Measurements from ENCODE around the gene METRN.

Gene METRN

DNA sequence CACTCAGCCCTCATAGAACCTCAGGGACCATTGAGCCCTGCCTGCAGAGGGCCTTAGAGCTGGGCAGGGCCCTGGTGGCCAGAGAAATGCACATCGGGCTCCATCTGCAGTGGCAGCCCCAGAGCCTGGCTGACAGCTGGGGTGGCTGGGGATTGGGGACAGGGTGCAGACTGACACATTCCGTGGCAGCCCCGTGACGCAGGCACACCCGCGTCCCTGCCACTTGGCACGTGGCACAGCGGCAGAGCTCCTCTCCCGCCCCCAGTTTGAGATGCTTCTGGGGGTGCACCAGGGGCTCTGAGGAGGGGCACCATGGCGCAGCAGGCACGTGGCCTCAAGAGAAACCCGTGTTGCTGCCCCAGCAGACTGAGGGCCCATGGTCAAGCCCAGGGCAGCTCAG, 11.5 kb upstream of the METRN start:
- Histone ChIP-seq H3K4me1 (no peaks in the 10 kb centered on the region), H3K4me3 (ENCODE audit: low read depth, low read length) (no peak overlapping the region), H2AFZ (no peak overlapping the region), H3K27ac (no peak overlapping the region), H3K36me3 (ENCODE audit: control insufficient read depth, insufficient read depth, low read length) (no peaks in the 10 kb centered on the region), H3K9me3 (ENCODE audit: control insufficient read depth, low read length) (no peaks in the 10 kb centered on the region), H3K27me3 (ENCODE audit: control insufficient read depth, insufficient read depth, low read length) (peaks cover 13% of the 10 kb centered on the region), H3K4me2 (ENCODE audit: low read length) (no peak overlapping the region), H3K9ac (no peak overlapping the region), H3K79me2 (peaks cover 28% of the 10 kb centered on the region)
- TF ChIP-seq, protein P1, sequence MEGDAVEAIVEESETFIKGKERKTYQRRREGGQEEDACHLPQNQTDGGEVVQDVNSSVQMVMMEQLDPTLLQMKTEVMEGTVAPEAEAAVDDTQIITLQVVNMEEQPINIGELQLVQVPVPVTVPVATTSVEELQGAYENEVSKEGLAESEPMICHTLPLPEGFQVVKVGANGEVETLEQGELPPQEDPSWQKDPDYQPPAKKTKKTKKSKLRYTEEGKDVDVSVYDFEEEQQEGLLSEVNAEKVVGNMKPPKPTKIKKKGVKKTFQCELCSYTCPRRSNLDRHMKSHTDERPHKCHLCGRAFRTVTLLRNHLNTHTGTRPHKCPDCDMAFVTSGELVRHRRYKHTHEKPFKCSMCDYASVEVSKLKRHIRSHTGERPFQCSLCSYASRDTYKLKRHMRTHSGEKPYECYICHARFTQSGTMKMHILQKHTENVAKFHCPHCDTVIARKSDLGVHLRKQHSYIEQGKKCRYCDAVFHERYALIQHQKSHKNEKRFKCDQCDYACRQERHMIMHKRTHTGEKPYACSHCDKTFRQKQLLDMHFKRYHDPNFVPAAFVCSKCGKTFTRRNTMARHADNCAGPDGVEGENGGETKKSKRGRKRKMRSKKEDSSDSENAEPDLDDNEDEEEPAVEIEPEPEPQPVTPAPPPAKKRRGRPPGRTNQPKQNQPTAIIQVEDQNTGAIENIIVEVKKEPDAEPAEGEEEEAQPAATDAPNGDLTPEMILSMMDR (IDR thresholded peaks at IDR 0.05), result no peak

DNA sequence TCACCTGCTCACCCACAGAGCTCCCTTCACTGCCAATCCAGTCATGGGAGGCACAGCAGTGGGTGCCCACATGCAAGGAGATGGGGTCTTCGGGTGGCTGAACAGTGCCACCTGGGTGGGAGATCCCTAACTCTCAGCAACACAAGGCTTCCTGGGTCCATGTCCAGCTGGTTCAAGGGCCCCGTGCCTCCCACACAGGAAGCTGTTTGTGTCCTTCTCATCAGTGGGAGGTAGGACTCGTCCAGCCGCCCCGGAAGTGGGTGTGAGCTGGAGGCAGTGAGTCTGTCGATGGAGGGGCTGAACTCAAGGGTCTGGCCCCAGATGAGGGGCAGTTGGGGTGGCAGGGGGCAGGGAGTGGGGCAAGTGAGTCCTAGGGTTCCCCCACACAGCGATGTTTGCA, 10.9 kb upstream of the METRN start:
- H3K79me2 ChIP-seq, result peaks cover 28% of the 10 kb centered on the region
- H3K4me2 ChIP-seq (ENCODE audit: low read length), result no peak overlapping the region
- peaks cover 13% of the 10 kb centered on the region for H3K27me3 ChIP-seq (ENCODE audit: control insufficient read depth, insufficient read depth, low read length)
- H2AFZ ChIP-seq, result no peak overlapping the region
- no peaks in the 10 kb centered on the region for H3K36me3 ChIP-seq (ENCODE audit: control insufficient read depth, insufficient read depth, low read length)
- TF ChIP-seq, protein P1 (IDR thresholded peaks at IDR 0.05), result no peak
- H3K4me1 ChIP-seq, result no peaks in the 10 kb centered on the region
- H3K9ac ChIP-seq, result no peak overlapping the region
- no peaks in the 10 kb centered on the region for H3K9me3 ChIP-seq (ENCODE audit: control insufficient read depth, low read length)
- no peak overlapping the region for H3K4me3 ChIP-seq (ENCODE audit: low read depth, low read length)
- peak overlapping the region; percentile 47 for H3K27ac ChIP-seq

DNA sequence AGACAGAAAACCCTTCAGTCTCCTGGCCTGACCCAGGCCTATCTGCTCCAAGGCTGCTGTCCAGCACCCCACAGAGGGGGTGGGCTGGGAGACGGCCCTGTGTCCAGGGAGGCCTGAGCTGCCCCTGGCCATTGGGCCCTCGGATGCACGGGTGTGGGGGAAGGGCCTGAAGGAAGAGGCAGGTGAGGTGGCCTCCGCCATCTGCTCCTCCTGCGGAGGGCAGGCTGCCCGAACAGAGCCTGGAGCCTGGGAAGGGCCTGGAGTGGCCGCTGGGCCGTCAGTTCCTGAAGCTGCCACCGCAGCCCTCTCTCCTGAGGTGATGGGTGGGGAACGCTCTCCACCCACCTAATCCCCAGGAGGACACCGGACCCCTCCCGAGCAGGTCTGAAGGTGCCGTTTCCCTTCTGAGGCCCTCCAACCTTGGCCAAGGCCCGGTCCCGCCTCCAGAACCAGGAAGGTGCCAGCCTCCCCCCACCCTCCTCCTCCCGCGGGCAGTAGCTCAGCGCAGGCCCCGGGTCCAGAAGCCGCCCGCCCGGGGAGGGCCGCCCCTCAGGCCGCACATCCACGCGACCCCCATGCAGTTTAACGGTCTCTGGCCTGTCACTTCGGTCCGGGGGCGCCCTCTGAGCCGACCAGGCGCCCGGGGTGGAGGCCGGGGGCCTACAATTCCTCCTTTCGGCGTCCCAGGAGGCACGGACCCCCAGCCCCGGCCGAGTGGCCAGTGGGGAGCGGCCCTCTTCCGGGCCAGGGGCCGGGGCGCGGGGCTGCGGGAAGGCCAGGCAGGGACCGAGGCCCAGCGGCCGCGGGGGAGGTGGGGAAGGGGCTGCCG, 10.2 kb upstream of the METRN start:
- H3K27ac ChIP-seq, result peak overlapping the region; percentile 47
- H3K4me3 ChIP-seq (ENCODE audit: low read depth, low read length), result no peak overlapping the region
- H3K4me2 ChIP-seq (ENCODE audit: low read length), result no peak overlapping the region
- H3K27me3 ChIP-seq (ENCODE audit: control insufficient read depth, insufficient read depth, low read length), result peaks cover 13% of the 10 kb centered on the region
- H2AFZ ChIP-seq, result peak overlapping the region; percentile 17
- H3K9ac ChIP-seq, result no peak overlapping the region
- H3K4me1 ChIP-seq, result peaks cover 1% of the 10 kb centered on the region
- no peaks in the 10 kb centered on the region for H3K9me3 ChIP-seq (ENCODE audit: control insufficient read depth, low read length)
- H3K36me3 ChIP-seq (ENCODE audit: control insufficient read depth, insufficient read depth, low read length), result no peaks in the 10 kb centered on the region
- TF ChIP-seq, protein P1 (IDR thresholded peaks at IDR 0.05), result no peak
- H3K79me2 ChIP-seq, result peaks cover 28% of the 10 kb centered on the region

DNA sequence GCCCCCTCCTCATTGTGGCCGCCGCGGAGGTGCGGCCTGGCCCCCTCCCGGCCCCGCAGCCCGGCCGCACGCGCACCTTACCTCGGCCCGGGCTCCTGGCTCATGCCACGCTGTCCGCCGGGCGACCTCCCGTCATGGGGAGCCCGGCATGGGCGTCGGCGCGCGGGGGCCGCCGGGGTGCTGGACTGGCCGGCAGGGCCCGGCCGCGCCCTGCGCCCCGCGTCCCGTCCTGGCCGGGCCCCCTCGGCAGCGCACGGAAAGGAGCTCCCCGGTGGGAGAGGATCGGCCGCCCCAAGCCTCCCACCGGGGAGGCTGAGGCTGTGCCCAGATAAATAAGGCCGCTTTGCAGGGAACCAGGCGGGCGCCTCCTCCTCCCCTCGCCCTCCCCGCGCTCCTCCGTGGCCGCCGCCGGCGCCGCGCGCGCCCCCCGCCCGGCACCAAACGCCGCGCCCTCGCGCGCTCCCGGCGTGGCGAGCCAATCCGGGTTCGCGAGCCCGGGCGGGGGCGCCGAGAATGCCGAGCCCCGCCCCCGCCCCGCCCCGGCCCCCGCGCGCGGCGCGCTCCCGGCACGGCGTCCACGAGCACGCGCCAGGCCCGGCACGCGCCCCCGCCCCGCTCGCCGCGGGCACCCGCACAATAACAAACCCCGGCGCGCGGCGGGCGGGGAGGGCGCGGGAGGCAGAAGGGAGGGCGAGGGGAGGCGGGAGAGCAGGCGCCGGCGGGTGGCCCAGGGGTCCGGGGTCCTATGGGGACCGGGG, 9.3 kb upstream of the METRN start, which contains the start of gene FBXL16:
Gene FBXL16 (minus strand): TSS at position 371 of the 758 bp plus-strand sequence. CDS start 8,396 bp downstream, outside the sequence.
- Histone ChIP-seq H3K9me3 (ENCODE audit: control insufficient read depth, low read length) (no peaks in the 10 kb centered on the region), H2AFZ (peak within 1 kb of the TSS; percentile 60), H3K4me3 (ENCODE audit: low read depth, low read length) (no peak within 1 kb of the TSS), H3K4me2 (ENCODE audit: low read length) (no peak within 1 kb of the TSS), H3K9ac (no peak within 1 kb of the TSS), H3K27ac (peak within 1 kb of the TSS; percentile 47), H3K36me3 (ENCODE audit: control insufficient read depth, insufficient read depth, low read length) (no peaks in the 10 kb centered on the region), H3K79me2 (peaks cover 28% of the 10 kb centered on the region), H3K4me1 (peaks cover 5% of the 10 kb centered on the region), H3K27me3 (ENCODE audit: control insufficient read depth, insufficient read depth, low read length) (peaks cover 13% of the 10 kb centered on the region)
- TF ChIP-seq, protein P1 (IDR thresholded peaks at IDR 0.05), result no peak
